ENCODE measurements around the gene DAB2IP.
"Not testable (repeated sequence)": the region's sequence is repeated elsewhere in the genome, so short reads cannot be mapped to it uniquely, and the experiment has no call there.

- TF ChIP-seq, protein P1, sequence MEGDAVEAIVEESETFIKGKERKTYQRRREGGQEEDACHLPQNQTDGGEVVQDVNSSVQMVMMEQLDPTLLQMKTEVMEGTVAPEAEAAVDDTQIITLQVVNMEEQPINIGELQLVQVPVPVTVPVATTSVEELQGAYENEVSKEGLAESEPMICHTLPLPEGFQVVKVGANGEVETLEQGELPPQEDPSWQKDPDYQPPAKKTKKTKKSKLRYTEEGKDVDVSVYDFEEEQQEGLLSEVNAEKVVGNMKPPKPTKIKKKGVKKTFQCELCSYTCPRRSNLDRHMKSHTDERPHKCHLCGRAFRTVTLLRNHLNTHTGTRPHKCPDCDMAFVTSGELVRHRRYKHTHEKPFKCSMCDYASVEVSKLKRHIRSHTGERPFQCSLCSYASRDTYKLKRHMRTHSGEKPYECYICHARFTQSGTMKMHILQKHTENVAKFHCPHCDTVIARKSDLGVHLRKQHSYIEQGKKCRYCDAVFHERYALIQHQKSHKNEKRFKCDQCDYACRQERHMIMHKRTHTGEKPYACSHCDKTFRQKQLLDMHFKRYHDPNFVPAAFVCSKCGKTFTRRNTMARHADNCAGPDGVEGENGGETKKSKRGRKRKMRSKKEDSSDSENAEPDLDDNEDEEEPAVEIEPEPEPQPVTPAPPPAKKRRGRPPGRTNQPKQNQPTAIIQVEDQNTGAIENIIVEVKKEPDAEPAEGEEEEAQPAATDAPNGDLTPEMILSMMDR (IDR thresholded peaks at IDR 0.05; ENCODE audit: low read depth, low read length, missing input control), result not testable (repeated sequence)
- not testable (repeated sequence) for TF ChIP-seq EGR1 (IDR thresholded peaks at IDR 0.05; ENCODE audit: low read depth in 2 of 2)
Observed at GRCh38 chr9:121792476-121792875, 141.0 kb downstream of the DAB2IP start.

All from liver (tissue), 3 donors.